ENCODE measurements around the gene KRT32. TPM values are rescaled to one million over a fixed set of nuclear protein-coding genes. Genes with fewer than 3 reads are reported as not detected.
A peak's percentile ranks its signal among the peaks of the same experiment; 100 is the strongest.

The KRT32 gene
- total RNA-seq, 1 experiment from 2014 or later, result not detected

- H2AFZ ChIP-seq (ENCODE audit: low read length), result no peak overlapping the region
- H3K4me2 ChIP-seq (ENCODE audit: low read depth, low read length, poor library complexity, severe bottlenecking), result no peak overlapping the region
- no peak overlapping the region for H3K9ac ChIP-seq (ENCODE audit: low read length)
- H4K20me1 ChIP-seq (ENCODE audit: insufficient read depth, low read depth, low read length), result no peaks in the 10 kb centered on the region; the same call in 1 of the 2 replicates
- H3K4me1 ChIP-seq (ENCODE audit: low read length), result peaks cover 11% of the 10 kb centered on the region
- DNase-seq, result no peak
- H3K9me2 ChIP-seq (replicated peaks; ENCODE audit: insufficient read depth, low read length), result no peaks in the 10 kb centered on the region
- no peaks in the 10 kb centered on the region for H3K9me3 ChIP-seq (ENCODE audit: low read length)
- no peaks in the 10 kb centered on the region for H3K27me3 ChIP-seq (ENCODE audit: low read length)
- H3K27ac ChIP-seq (ENCODE audit: low read length), result no peak overlapping the region
- H3K4me3 ChIP-seq (ENCODE audit: low read length), result no peak overlapping the region
- no peaks in the 10 kb centered on the region for H3K36me3 ChIP-seq (ENCODE audit: insufficient read depth, low read length)
- no peaks in the 10 kb centered on the region for H3K79me2 ChIP-seq (ENCODE audit: low read length)
Observed at GRCh38 chr17:41507315-41507880, 40.2 kb upstream of the KRT32 start.

- no peaks in the 10 kb centered on the region for H3K36me3 ChIP-seq (ENCODE audit: insufficient read depth, low read length)
- peak; percentile 78 for DNase-seq
- H3K27ac ChIP-seq (ENCODE audit: low read length), result no peak overlapping the region
- H3K9me3 ChIP-seq (ENCODE audit: low read length), result no peaks in the 10 kb centered on the region
- no peak overlapping the region for H2AFZ ChIP-seq (ENCODE audit: low read length)
- H3K9me2 ChIP-seq (replicated peaks; ENCODE audit: insufficient read depth, low read length), result no peaks in the 10 kb centered on the region
- H3K4me1 ChIP-seq (ENCODE audit: low read length), result peaks cover 11% of the 10 kb centered on the region
- H3K4me3 ChIP-seq (ENCODE audit: low read length), result no peak overlapping the region
- H3K4me2 ChIP-seq (ENCODE audit: low read depth, low read length, poor library complexity, severe bottlenecking), result peak overlapping the region; percentile 41
- no peak overlapping the region for H3K9ac ChIP-seq (ENCODE audit: low read length)
- no peaks in the 10 kb centered on the region for H3K79me2 ChIP-seq (ENCODE audit: low read length)
- H4K20me1 ChIP-seq (ENCODE audit: insufficient read depth, low read depth, low read length), result no peaks in the 10 kb centered on the region; the same call in 1 of the 2 replicates
- H3K27me3 ChIP-seq (ENCODE audit: low read length), result no peaks in the 10 kb centered on the region
Observed at GRCh38 chr17:41505809-41506767, 38.9 kb upstream of the KRT32 start.

- Histone ChIP-seq H3K4me3 (ENCODE audit: low read length) (no peak within 1 kb of the TSS), H4K20me1 (ENCODE audit: insufficient read depth, low read depth, low read length) (no peaks in the 10 kb centered on the region; the same call in 1 of the 2 replicates), H2AFZ (ENCODE audit: low read length) (no peak within 1 kb of the TSS), H3K9ac (ENCODE audit: low read length) (no peak within 1 kb of the TSS), H3K27ac (ENCODE audit: low read length) (no peak within 1 kb of the TSS), H3K4me2 (ENCODE audit: low read depth, low read length, poor library complexity, severe bottlenecking) (peak within 1 kb of the TSS; percentile 41), H3K9me3 (ENCODE audit: low read length) (no peaks in the 10 kb centered on the region), H3K4me1 (ENCODE audit: low read length) (peaks cover 11% of the 10 kb centered on the region), H3K9me2 (replicated peaks; ENCODE audit: insufficient read depth, low read length) (no peaks in the 10 kb centered on the region), H3K36me3 (ENCODE audit: insufficient read depth, low read length) (no peaks in the 10 kb centered on the region), H3K79me2 (ENCODE audit: low read length) (no peaks in the 10 kb centered on the region), H3K27me3 (ENCODE audit: low read length) (no peaks in the 10 kb centered on the region)
- DNase-seq, result no peak
Observed at GRCh38 chr17:41505007-41505808, 38.0 kb upstream of the KRT32 start, which contains the start of gene KRT13. TSS of gene KRT13 (minus strand) at chr17:41505612. CDS start at chr17:41505550, 62 bp downstream.

GRCh38 chr17:41504246-41504977 is 37.2 kb upstream of the KRT32 start:
- Histone ChIP-seq H3K9me2 (replicated peaks; ENCODE audit: insufficient read depth, low read length) (no peaks in the 10 kb centered on the region), H3K9me3 (ENCODE audit: low read length) (no peaks in the 10 kb centered on the region), H3K27me3 (ENCODE audit: low read length) (no peaks in the 10 kb centered on the region), H4K20me1 (ENCODE audit: insufficient read depth, low read depth, low read length) (no peaks in the 10 kb centered on the region; the same call in 1 of the 2 replicates), H3K4me1 (ENCODE audit: low read length) (peaks cover 11% of the 10 kb centered on the region), H3K36me3 (ENCODE audit: insufficient read depth, low read length) (no peaks in the 10 kb centered on the region), H3K9ac (ENCODE audit: low read length) (no peak overlapping the region), H3K27ac (ENCODE audit: low read length) (no peak overlapping the region), H2AFZ (ENCODE audit: low read length) (no peak overlapping the region), H3K79me2 (ENCODE audit: low read length) (no peaks in the 10 kb centered on the region), H3K4me3 (ENCODE audit: low read length) (no peak overlapping the region), H3K4me2 (ENCODE audit: low read depth, low read length, poor library complexity, severe bottlenecking) (no peak overlapping the region)
- DNase-seq, result no peak

GRCh38 chr17:41503202-41503601 is 36.0 kb upstream of the KRT32 start:
- H3K27me3 ChIP-seq (ENCODE audit: low read length), result no peaks in the 10 kb centered on the region
- H3K4me3 ChIP-seq (ENCODE audit: low read length), result no peak overlapping the region
- H3K27ac ChIP-seq (ENCODE audit: low read length), result no peak overlapping the region
- no peak overlapping the region for H3K9ac ChIP-seq (ENCODE audit: low read length)
- no peaks in the 10 kb centered on the region for H3K79me2 ChIP-seq (ENCODE audit: low read length)
- H2AFZ ChIP-seq (ENCODE audit: low read length), result no peak overlapping the region
- H3K9me3 ChIP-seq (ENCODE audit: low read length), result no peaks in the 10 kb centered on the region
- H3K9me2 ChIP-seq (replicated peaks; ENCODE audit: insufficient read depth, low read length), result no peaks in the 10 kb centered on the region
- H3K4me2 ChIP-seq (ENCODE audit: low read depth, low read length, poor library complexity, severe bottlenecking), result no peak overlapping the region
- DNase-seq, result no peak
- peaks cover 11% of the 10 kb centered on the region for H3K4me1 ChIP-seq (ENCODE audit: low read length)
- H4K20me1 ChIP-seq (ENCODE audit: insufficient read depth, low read depth, low read length), result no peaks in the 10 kb centered on the region; the same call in 1 of the 2 replicates
- H3K36me3 ChIP-seq (ENCODE audit: insufficient read depth, low read length), result no peaks in the 10 kb centered on the region

- H3K9me2 ChIP-seq (replicated peaks; ENCODE audit: insufficient read depth, low read length), result no peaks in the 10 kb centered on the region
- no peaks in the 10 kb centered on the region for H3K36me3 ChIP-seq (ENCODE audit: insufficient read depth, low read length)
- H4K20me1 ChIP-seq (ENCODE audit: insufficient read depth, low read depth, low read length), result no peaks in the 10 kb centered on the region; the same call in 1 of the 2 replicates
- no peak overlapping the region for H3K27ac ChIP-seq (ENCODE audit: low read length)
- H3K4me3 ChIP-seq (ENCODE audit: low read length), result no peak overlapping the region
- no peak overlapping the region for H3K4me2 ChIP-seq (ENCODE audit: low read depth, low read length, poor library complexity, severe bottlenecking)
- no peaks in the 10 kb centered on the region for H3K9me3 ChIP-seq (ENCODE audit: low read length)
- no peak overlapping the region for H2AFZ ChIP-seq (ENCODE audit: low read length)
- H3K79me2 ChIP-seq (ENCODE audit: low read length), result no peaks in the 10 kb centered on the region
- H3K9ac ChIP-seq (ENCODE audit: low read length), result no peak overlapping the region
- no peaks in the 10 kb centered on the region for H3K27me3 ChIP-seq (ENCODE audit: low read length)
- peaks cover 3% of the 10 kb centered on the region for H3K4me1 ChIP-seq (ENCODE audit: low read length)
- DNase-seq, result no peak
Observed at GRCh38 chr17:41500131-41500911, 33.1 kb upstream of the KRT32 start.

GRCh38 chr17:41499714-41500113 is 32.5 kb upstream of the KRT32 start:
- H3K9ac ChIP-seq (ENCODE audit: low read length), result no peak overlapping the region
- no peaks in the 10 kb centered on the region for H3K79me2 ChIP-seq (ENCODE audit: low read length)
- no peaks in the 10 kb centered on the region for H4K20me1 ChIP-seq (ENCODE audit: insufficient read depth, low read depth, low read length)
- no peaks in the 10 kb centered on the region for H3K9me3 ChIP-seq (ENCODE audit: low read length)
- no peaks in the 10 kb centered on the region for H3K36me3 ChIP-seq (ENCODE audit: insufficient read depth, low read length)
- no peak overlapping the region for H3K27ac ChIP-seq (ENCODE audit: low read length)
- H3K4me3 ChIP-seq (ENCODE audit: low read length), result no peak overlapping the region
- H3K4me1 ChIP-seq (ENCODE audit: low read length), result peaks cover 3% of the 10 kb centered on the region
- no peak overlapping the region for H3K4me2 ChIP-seq (ENCODE audit: low read depth, low read length, poor library complexity, severe bottlenecking)
- no peak for DNase-seq
- no peaks in the 10 kb centered on the region for H3K9me2 ChIP-seq (replicated peaks; ENCODE audit: insufficient read depth, low read length)
- no peaks in the 10 kb centered on the region for H3K27me3 ChIP-seq (ENCODE audit: low read length)
- no peak overlapping the region for H2AFZ ChIP-seq (ENCODE audit: low read length)

All from Karpas-422 (cell line).